IPS-15b (cell line): ENCODE data around the gene SLC39A11.
"Not testable (repeated sequence)": the region's sequence is repeated elsewhere in the genome, so short reads cannot be mapped to it uniquely, and the experiment has no call there.

Experiments
- H3K27me3 ChIP-seq: one replicate; pipeline ENCODE4 v1.6.1; 2013; ENCODE audit warnings: low read length; ENCODE audit not compliant: control insufficient read depth, insufficient read depth
- H3K36me3 ChIP-seq: one replicate; pipeline ENCODE4 v1.6.1; 2013; ENCODE audit warnings: low read length; ENCODE audit not compliant: control insufficient read depth, insufficient read depth
- H3K4me1 ChIP-seq: one replicate; pipeline ENCODE4 v1.6.1; 2013; ENCODE audit warnings: mild to moderate bottlenecking, low read length; ENCODE audit not compliant: control insufficient read depth, insufficient read depth
- H3K4me3 ChIP-seq: one replicate; pipeline ENCODE4 v1.5.1; 2013; ENCODE audit warnings: low read depth, low read length
- H3K9ac ChIP-seq: one replicate; pipeline ENCODE4 v1.6.1; 2013; ENCODE audit warnings: low read depth, mild to moderate bottlenecking, low read length
- H3K9me3 ChIP-seq: one replicate; pipeline ENCODE4 v1.6.1; 2013; ENCODE audit warnings: mild to moderate bottlenecking, low read length; ENCODE audit not compliant: control insufficient read depth, insufficient read depth

The SLC39A11 gene

DNA sequence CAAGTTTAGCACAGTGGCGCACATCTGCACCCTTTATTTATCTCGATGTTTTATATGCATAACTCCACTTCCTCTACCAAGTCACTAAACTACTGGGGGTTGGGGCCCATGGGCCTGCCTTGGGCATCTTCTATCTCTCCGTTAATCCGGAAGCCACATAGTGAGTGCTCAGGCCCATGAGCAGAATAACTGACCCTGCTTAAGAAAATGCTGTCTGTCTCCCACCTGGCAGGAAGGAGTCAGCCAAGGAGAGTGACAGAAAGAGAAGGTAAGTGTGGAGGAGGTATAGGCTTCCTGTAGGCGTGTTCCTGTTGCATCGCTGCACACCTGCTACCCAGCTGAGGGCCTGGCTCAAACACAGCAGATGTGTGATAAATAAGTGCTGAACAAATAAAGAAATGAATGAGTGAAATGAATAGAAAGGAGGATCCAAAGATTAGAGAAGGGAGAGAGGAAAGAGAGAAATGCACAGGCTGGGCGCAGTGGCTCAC, 320.1 kb downstream of the SLC39A11 start:
- Histone ChIP-seq H3K4me3 (no peak overlapping the region), H3K27me3 (no peaks in the 10 kb centered on the region), H3K9ac (no peak overlapping the region), H3K4me1 (peaks cover 3% of the 10 kb centered on the region), H3K9me3 (no peaks in the 10 kb centered on the region), H3K36me3 (no peaks in the 10 kb centered on the region)

DNA sequence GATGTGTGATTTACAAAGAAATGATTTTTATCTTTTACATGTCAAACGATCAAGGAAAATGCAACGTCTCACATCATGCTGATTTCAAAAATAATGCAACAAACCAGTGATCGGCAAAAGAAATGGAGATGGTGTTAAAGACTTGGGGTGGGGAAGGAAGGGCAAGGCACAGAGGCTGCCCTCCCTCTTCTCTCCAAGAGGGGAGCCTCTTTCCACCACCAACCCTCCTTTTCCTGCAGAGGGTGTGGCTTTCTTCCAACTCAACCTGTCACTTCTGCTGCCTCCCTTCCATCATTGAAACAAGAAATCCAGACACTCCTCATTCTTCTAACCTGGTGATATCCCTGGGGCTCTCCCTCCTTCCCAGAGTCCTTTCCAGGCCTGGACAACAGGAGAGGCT, 320.8 kb downstream of the SLC39A11 start:
- Histone ChIP-seq H3K9ac (no peak overlapping the region), H3K4me3 (no peak overlapping the region), H3K36me3 (no peaks in the 10 kb centered on the region), H3K27me3 (no peaks in the 10 kb centered on the region), H3K4me1 (peaks cover 3% of the 10 kb centered on the region), H3K9me3 (no peaks in the 10 kb centered on the region)

DNA sequence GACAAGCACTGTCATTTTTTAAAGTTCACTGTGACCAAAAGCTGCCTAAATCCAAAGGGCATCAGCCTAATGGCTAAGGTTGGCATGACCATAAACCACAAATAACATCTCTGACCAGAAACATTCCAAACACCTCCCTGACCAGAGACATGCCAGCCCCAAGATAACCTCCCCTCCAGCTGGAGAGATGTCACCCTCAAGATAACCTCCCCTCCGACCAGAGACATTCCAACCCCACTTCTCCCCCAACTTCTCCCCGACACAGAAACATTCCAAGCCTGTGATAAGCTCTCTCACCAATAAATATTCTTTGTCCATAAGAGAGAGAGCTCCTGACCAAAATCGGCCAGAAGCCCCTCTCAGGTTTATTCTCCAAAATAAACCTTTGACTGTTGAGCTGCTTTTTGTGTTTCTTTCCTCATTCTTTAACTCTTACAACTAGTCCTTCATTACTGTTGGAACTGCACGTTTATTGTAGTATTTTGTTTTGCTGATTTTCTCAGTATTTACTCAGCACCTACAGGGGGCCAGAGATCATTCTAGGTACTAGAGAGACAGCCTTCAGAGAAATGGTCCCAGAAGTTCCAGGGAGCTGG, 325.6 kb downstream of the SLC39A11 start:
- Histone ChIP-seq H3K4me3 (no peak overlapping the region), H3K9me3 (no peaks in the 10 kb centered on the region), H3K27me3 (peaks cover 3% of the 10 kb centered on the region), H3K4me1 (no peaks in the 10 kb centered on the region), H3K36me3 (no peaks in the 10 kb centered on the region), H3K9ac (no peak overlapping the region)

DNA sequence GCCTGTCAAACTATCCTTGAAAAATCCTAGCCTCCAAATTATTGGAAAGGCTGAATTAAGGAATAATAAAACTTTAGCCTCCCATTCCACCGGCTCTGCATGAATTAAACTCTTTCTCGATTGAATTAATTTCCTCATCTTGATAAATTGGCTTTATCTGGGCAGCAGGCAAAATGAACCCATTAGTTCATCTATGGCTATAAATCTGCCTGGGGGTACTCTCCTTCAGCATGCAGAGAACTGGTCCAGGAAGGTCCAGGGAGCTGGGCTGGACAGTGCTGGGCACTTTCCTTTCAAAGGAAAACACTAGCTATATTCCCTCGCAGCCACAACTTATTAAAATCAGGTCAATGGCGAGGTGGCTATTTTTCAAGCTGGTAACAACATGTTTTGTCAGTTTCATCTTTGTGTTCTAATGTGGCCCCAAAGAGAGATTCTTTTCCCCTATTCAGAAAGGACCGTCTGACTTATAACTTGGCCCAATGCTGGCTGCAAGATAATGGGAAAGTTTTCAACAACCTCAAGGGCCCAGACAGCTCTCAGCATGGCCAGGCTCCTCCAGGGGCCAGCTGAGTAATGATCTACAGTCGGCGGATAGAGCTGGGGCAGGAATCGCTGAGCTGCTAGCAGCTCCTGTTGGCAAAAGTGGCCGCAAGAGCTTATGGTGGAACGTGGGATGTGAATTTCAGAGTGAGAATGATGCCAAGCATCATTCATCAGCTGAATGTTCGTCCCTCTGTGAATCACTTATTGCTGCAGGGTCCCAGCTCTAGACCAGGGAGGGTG, 326.9 kb downstream of the SLC39A11 start:
- H3K9ac ChIP-seq: no peak overlapping the region
- H3K9me3 ChIP-seq: no peaks in the 10 kb centered on the region
- no peaks in the 10 kb centered on the region for H3K4me1 ChIP-seq
- no peaks in the 10 kb centered on the region for H3K36me3 ChIP-seq
- H3K4me3 ChIP-seq: no peak overlapping the region
- peaks cover 3% of the 10 kb centered on the region for H3K27me3 ChIP-seq

GRCh38 chr17:72764632-72765041, 327.9 kb downstream of the SLC39A11 start:
- Histone ChIP-seq H3K4me1 (no peaks in the 10 kb centered on the region), H3K9me3 (no peaks in the 10 kb centered on the region), H3K4me3 (no peak overlapping the region), H3K9ac (no peak overlapping the region), H3K27me3 (peaks cover 3% of the 10 kb centered on the region), H3K36me3 (no peaks in the 10 kb centered on the region)

DNA sequence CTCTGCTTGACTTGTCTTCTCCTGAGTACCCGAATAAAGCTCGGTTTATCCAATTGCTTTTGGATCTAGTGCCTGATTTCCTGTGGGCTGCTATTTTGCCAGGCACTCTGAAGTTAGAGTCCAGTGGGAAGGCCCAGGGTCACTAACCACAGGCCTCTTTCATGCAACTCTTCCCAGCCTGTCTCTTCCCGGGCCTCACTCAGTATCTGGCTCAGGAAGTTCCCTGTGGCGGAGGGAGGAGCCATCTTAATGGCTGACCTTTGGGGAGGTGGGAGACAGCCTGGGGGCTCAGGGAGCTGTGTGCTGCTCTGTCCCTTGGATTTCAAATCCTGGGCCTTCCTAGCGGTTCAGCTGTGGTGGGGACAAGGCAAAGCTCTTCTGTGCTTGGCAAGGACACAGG, 328.5 kb downstream of the SLC39A11 start:
- Histone ChIP-seq H3K27me3 (peaks cover 3% of the 10 kb centered on the region), H3K9ac (no peak overlapping the region), H3K4me1 (no peaks in the 10 kb centered on the region), H3K9me3 (no peaks in the 10 kb centered on the region), H3K4me3 (no peak overlapping the region), H3K36me3 (no peaks in the 10 kb centered on the region)

- H3K36me3 ChIP-seq, H3K4me1 ChIP-seq, H3K27me3 ChIP-seq, H3K4me3 ChIP-seq, H3K9ac ChIP-seq, H3K9me3 ChIP-seq: not testable (repeated sequence)
Measured at GRCh38 chr17:72761893-72762575, 330.5 kb downstream of the SLC39A11 start.

DNA sequence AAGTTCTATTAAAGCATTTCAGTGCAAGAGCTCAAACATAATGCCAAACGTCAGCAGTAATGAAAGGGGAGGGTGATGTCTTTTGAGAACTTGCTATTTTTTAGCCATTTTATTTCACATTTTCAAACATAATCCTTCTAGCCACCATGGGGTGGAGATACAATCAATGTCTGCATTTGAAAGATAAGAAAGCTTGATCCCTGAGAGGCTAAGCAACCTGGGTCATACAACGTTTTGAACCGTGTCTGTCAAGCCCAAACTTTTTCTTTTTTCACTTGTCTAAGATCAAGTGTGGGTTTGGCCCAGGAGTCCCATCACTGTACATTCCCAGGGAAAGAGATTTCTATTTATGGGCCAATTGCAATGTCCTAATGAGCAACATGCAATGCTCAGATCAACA, 331.1 kb downstream of the SLC39A11 start:
- H3K4me3 ChIP-seq: no peak overlapping the region
- no peaks in the 10 kb centered on the region for H3K4me1 ChIP-seq
- no peaks in the 10 kb centered on the region for H3K36me3 ChIP-seq
- peaks cover 3% of the 10 kb centered on the region for H3K27me3 ChIP-seq
- H3K9me3 ChIP-seq: no peaks in the 10 kb centered on the region
- H3K9ac ChIP-seq: no peak overlapping the region

GRCh38 chr17:72760368-72760767, 332.1 kb downstream of the SLC39A11 start:
- Histone ChIP-seq H3K36me3 (no peaks in the 10 kb centered on the region), H3K9ac (no peak overlapping the region), H3K4me1 (no peaks in the 10 kb centered on the region), H3K9me3 (no peaks in the 10 kb centered on the region), H3K27me3 (peaks cover 3% of the 10 kb centered on the region), H3K4me3 (no peak overlapping the region)

GRCh38 chr17:72759301-72759700, 333.2 kb downstream of the SLC39A11 start:
- Histone ChIP-seq H3K9ac (no peak overlapping the region), H3K9me3 (no peaks in the 10 kb centered on the region), H3K4me3 (no peak overlapping the region), H3K27me3 (peaks cover 3% of the 10 kb centered on the region), H3K36me3 (no peaks in the 10 kb centered on the region), H3K4me1 (no peaks in the 10 kb centered on the region)

DNA sequence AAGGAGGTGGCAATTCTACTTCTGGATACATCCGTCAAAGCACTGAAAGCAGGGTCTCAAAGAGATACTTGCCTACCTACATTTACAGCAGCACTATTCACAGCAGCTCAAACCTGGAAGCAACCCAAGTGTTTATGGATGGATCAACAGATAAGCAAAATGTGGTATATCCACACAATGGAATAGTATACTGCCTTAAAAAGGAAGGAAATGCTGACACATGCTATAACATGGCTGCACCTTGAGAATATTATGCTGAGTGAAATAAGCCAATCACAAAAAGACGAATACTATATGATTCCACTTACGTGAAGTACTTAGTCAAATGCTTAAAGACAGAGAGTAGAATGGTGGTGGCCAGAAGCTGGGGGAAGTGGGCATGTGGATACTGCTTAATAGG, 336.2 kb downstream of the SLC39A11 start:
- no peak overlapping the region for H3K4me3 ChIP-seq
- H3K9ac ChIP-seq: no peak overlapping the region
- no peaks in the 10 kb centered on the region for H3K9me3 ChIP-seq
- no peaks in the 10 kb centered on the region for H3K27me3 ChIP-seq
- no peaks in the 10 kb centered on the region for H3K4me1 ChIP-seq
- H3K36me3 ChIP-seq: no peaks in the 10 kb centered on the region

DNA sequence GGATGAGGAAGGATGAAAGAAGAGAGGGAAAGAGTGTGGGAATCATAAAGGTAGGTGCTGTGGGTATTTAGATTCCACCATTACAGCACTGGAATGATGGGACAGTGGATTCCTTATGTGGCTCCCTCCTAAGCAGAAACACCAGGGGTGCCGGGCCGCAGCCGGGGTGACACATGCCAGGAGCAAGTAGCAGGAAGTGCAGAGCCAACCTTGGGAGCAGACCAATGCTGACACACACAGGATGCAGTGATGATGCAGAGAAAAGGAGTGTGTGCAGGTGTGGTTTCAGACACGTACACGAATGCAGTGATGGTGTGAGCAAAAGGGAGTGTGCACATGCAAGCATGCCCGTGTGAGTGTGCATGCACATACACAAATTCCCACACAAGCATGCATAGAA, 338.0 kb downstream of the SLC39A11 start:
- no peak overlapping the region for H3K9ac ChIP-seq
- no peaks in the 10 kb centered on the region for H3K4me1 ChIP-seq
- H3K9me3 ChIP-seq: no peaks in the 10 kb centered on the region
- H3K36me3 ChIP-seq: no peaks in the 10 kb centered on the region
- H3K4me3 ChIP-seq: no peak overlapping the region
- H3K27me3 ChIP-seq: no peaks in the 10 kb centered on the region
